ENCODE measurements around the gene ZNF117. TPM values are rescaled to one million over a fixed set of nuclear protein-coding genes. Genes with fewer than 3 reads are reported as not detected.
"Not testable (repeated sequence)": the region's sequence is repeated elsewhere in the genome, so short reads cannot be mapped to it uniquely, and the experiment has no call there.

ZNF117 gene
- total and polyA plus RNA-seq, 2 of the 8 experiments (the other 6 are each of a cell fraction or from before 2014, with no cell fraction given), result 2.9 to 13.0 TPM

DNA sequence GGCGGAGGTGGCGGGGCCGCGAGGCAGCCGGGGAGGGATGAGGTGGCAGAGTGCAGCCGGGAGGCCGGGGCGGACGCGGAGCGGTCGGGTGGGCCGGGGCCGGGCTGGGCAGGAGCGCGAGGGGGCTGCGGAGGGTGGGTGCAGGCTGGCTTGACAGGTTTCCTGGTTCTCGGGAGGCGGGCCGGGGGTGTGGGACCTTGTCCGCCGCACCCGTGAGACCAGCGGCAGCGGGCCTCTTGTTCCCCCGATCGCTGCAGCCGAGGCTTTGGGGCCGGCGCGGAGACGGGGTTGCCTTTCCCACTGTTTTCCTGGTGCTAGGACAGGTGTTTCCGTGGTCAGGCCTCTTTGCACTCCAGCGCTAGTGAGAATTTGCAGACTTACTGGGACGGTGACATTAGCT is 47.9 kb upstream of the ZNF117 start:
- H3K27me3 ChIP-seq (replicated peaks in 1 of 4; ENCODE audit: control insufficient read depth in 3 of 4, extremely low read depth in 1 of 4, insufficient read depth in 3 of 4, low read length in 3 of 4); H3K36me3 ChIP-seq (ENCODE audit: control insufficient read depth in 2 of 4, insufficient read depth in 4 of 4, low read length in 3 of 4); H3K18ac ChIP-seq (ENCODE audit: extremely low read depth, low read length); H3K14ac ChIP-seq (ENCODE audit: insufficient read length); H2BK5ac ChIP-seq (ENCODE audit: low read depth, low read length); H3K4ac ChIP-seq (replicated peaks; ENCODE audit: insufficient read length, low read depth, low read length); H3K23me2 ChIP-seq (ENCODE audit: low read depth, low read length); H2AK5ac ChIP-seq (ENCODE audit: low read depth, low read length); H4K5ac ChIP-seq (ENCODE audit: insufficient read length, low read depth, low read length); H3K9me3 ChIP-seq (ENCODE audit: insufficient read depth in 2 of 2, low read depth in 1 of 2, low read length in 1 of 2); H4K20me1 ChIP-seq (replicated peaks in 1 of 2; ENCODE audit: control insufficient read depth in 1 of 2, insufficient read depth in 2 of 2, low read length in 2 of 2); H3K4me1 ChIP-seq (replicated peaks in 1 of 4; ENCODE audit: control insufficient read depth in 3 of 4, insufficient read depth in 4 of 4, low read length in 3 of 4); H2BK120ac ChIP-seq (replicated peaks; ENCODE audit: low read depth, low read length); H2BK12ac ChIP-seq (ENCODE audit: low read depth, low read length); H3K79me1 ChIP-seq (ENCODE audit: low read depth, low read length); H2BK15ac ChIP-seq (ENCODE audit: low read length); H3K23ac ChIP-seq (ENCODE audit: insufficient read length); FAIRE-seq; H3K56ac ChIP-seq (replicated peaks; ENCODE audit: insufficient read length, low read depth, low read length); H4K91ac ChIP-seq (replicated peaks; ENCODE audit: insufficient read length, low read length); H2BK20ac ChIP-seq (ENCODE audit: low read length): not testable (repeated sequence)
- TF ChIP-seq TBP (IDR thresholded peaks at IDR 0.05; ENCODE audit: low read depth, low read length) (peak; percentile 22; the same call in 1 of the 2 replicates), KDM4A (IDR thresholded peaks at IDR 0.05; ENCODE audit: low read depth, low read length, severe bottlenecking) (peak; percentile 14), SIN3A (conservative IDR thresholded peaks at IDR 0.05 in 1 of 2, IDR thresholded peaks at IDR 0.05 in 1 of 2; ENCODE audit: low read depth in 1 of 2, low read length in 2 of 2) (0 out of 4 replicates have a peak, but pooled peaks of 1 of the 2 experiments have one; percentile 20), ASH2L (IDR thresholded peaks at IDR 0.05; ENCODE audit: low read length) (peak; percentile 31)
- Histone ChIP-seq H3K4me3 (ENCODE audit: extremely low read depth in 1 of 4, insufficient read depth in 2 of 4, low read depth in 3 of 4, low read length in 4 of 4) (peak overlapping the region; percentile 56 to 80 (median 62)), H4K8ac (ENCODE audit: extremely low read depth, insufficient read depth, low read length) (peak overlapping the region; percentile 80; the same call in 1 of the 2 replicates), H3K79me2 (ENCODE audit: control insufficient read depth in 1 of 2, insufficient read depth in 2 of 2, low read length in 2 of 2) (peaks cover 0 to 16% of the 10 kb centered on the region in 2 experiments; a peak in 2 of 4 replicates), H3K4me2 (ENCODE audit: insufficient read depth in 1 of 2, low read depth in 2 of 2, low read length in 2 of 2) (peak overlapping the region; percentile 56 to 69), H3K27ac (ENCODE audit: low read depth, low read length) (peak overlapping the region; percentile 64; the same call in 1 of the 2 replicates), H3K9ac (replicated peaks in 1 of 4; ENCODE audit: extremely low read depth in 1 of 4, low read depth in 3 of 4, low read length in 3 of 4) (peak overlapping the region; percentile 29 to 56 (median 47); a peak in 5 of 7 replicates), H2AFZ (ENCODE audit: low read length) (0 out of 2 replicates have a peak overlapping the region, but pooled peaks have one; percentile 44)
- 0% methylated on average over 3 of the region's 35 CpGs; no CpG with 5 or more reads in 1 of the 2 experiments for WGBS, 2 experiments (ENCODE audit: extremely low coverage in 1 of 2, insufficient coverage in 1 of 2, insufficient read length in 1 of 2, insufficient replicate concordance in 2 of 2, low coverage in 1 of 2, low lambda C conversion rate in 2 of 2, missing lambda C conversion rate in 1 of 2)
- ChIA-PET POLR2A (ENCODE audit: partially characterized antibody) (interaction anchor here (0.6 to 2.2 kb wide), 3 partner anchors 14 to 213 kb away, joined by 3 to 14 read pairs (median 3); partner anchors contain the start of gene ERV3-1), CTCF (ENCODE audit: partially characterized antibody) (interaction anchor here (0.7 kb wide), 1 partner anchor 100 kb away, joined by 3 read pairs; no protein-coding TSS in a partner anchor)
- peak; percentile 9 to 69 for DNase-seq (ENCODE audit: low read depth in 1 of 2, low spot score in 2 of 2)
